Measurements from ENCODE around the gene MYO18B. TPM values are rescaled to one million over a fixed set of nuclear protein-coding genes. Genes with fewer than 3 reads are reported as not detected.

MYO18B gene
- total RNA-seq, 1 donor from 2014 or later: not detected

DNA sequence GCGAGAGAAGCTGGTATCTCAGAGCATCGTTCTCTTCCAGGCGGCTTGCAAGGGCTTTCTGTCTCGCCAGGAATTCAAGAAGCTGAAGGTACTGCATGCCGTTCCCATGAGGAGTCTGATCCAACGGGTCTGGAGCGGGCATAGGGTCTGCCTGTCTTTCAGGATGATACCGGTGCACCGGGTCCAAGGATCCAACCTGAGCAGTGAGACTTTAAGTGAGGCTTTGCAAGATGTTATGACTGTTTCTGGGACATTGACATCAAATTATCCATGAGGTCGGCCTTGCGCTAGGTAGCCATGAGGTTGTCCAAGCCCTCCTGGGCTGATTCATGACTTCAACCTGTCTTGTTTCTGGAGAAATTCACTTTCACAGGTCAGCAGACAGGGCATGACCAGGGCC is 132.3 kb downstream of the MYO18B start:
- intact Hi-C loops (cut with DNase I): no loop called here
- Histone ChIP-seq H3K27ac (no peak overlapping the region), H3K4me3 (no peak overlapping the region), H3K27me3 (ENCODE audit: low read depth) (peaks cover 15% of the 10 kb centered on the region), H3K9me3 (no peaks in the 10 kb centered on the region), H3K36me3 (no peaks in the 10 kb centered on the region), H3K4me1 (no peaks in the 10 kb centered on the region)
- ATAC-seq (no peak), DNase-seq (no peak)
- TF ChIP-seq, protein P1, sequence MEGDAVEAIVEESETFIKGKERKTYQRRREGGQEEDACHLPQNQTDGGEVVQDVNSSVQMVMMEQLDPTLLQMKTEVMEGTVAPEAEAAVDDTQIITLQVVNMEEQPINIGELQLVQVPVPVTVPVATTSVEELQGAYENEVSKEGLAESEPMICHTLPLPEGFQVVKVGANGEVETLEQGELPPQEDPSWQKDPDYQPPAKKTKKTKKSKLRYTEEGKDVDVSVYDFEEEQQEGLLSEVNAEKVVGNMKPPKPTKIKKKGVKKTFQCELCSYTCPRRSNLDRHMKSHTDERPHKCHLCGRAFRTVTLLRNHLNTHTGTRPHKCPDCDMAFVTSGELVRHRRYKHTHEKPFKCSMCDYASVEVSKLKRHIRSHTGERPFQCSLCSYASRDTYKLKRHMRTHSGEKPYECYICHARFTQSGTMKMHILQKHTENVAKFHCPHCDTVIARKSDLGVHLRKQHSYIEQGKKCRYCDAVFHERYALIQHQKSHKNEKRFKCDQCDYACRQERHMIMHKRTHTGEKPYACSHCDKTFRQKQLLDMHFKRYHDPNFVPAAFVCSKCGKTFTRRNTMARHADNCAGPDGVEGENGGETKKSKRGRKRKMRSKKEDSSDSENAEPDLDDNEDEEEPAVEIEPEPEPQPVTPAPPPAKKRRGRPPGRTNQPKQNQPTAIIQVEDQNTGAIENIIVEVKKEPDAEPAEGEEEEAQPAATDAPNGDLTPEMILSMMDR (IDR thresholded peaks at IDR 0.05): no peak

GRCh38 chr22:25875461-25875860 is 133.5 kb downstream of the MYO18B start:
- ATAC-seq (no peak), DNase-seq (no peak)
- intact Hi-C loops (cut with DNase I): no loop called here
- TF ChIP-seq, protein P1 (IDR thresholded peaks at IDR 0.05): no peak
- Histone ChIP-seq H3K9me3 (no peaks in the 10 kb centered on the region), H3K27ac (no peak overlapping the region), H3K4me1 (no peaks in the 10 kb centered on the region), H3K4me3 (no peak overlapping the region), H3K27me3 (ENCODE audit: low read depth) (peaks cover 15% of the 10 kb centered on the region), H3K36me3 (no peaks in the 10 kb centered on the region)

DNA sequence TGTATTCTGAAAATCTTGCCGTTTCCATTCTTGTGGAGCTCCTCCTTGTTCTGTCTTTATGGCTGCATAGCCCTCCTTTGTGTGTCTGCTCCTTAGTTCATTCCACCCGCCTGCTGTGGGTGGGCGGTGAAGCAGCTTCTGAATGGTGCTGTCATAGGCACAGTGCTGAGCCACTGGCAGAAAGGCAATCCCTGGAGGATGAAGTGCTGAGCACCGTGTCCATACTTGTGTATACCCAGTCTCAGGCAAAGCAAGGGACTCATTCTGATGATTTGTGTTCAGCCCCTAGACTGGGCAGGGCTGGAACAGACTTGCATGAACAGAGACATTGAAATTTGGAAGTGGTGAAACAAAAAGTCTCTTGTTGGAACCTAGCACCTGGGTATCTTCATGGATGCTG is 134.9 kb downstream of the MYO18B start:
- Histone ChIP-seq H3K27ac (no peak overlapping the region), H3K27me3 (ENCODE audit: low read depth) (peaks cover 15% of the 10 kb centered on the region), H3K9me3 (no peaks in the 10 kb centered on the region), H3K4me3 (no peak overlapping the region), H3K36me3 (no peaks in the 10 kb centered on the region), H3K4me1 (no peaks in the 10 kb centered on the region)
- TF ChIP-seq, protein P1 (IDR thresholded peaks at IDR 0.05): no peak
- ATAC-seq (no peak), DNase-seq (no peak)
- intact Hi-C loops (cut with DNase I): no loop called here

DNA sequence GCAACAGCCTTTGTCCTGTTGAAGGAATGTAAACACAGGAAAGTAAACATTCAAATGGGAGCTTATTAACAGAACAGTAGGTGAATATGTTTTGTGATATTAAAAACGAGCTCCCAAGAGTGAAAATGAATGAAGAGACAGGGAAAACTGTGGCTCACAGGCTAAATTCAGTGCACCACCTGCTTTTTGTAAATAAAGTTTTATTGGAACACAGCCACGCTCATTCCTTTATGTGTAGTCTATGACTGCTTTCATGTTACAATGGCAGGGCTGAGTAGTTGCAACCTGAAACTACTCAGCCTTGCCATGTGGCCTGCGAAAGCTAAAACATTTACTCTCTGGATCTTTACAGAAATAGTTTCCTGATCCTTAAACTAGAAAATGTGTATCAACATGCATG is 136.9 kb downstream of the MYO18B start:
- intact Hi-C loops (cut with DNase I): no loop called here
- no peaks in the 10 kb centered on the region for H3K9me3 ChIP-seq
- H3K4me3 ChIP-seq: no peak overlapping the region
- H3K27me3 ChIP-seq (ENCODE audit: low read depth): peaks cover 19% of the 10 kb centered on the region
- H3K4me1 ChIP-seq: no peaks in the 10 kb centered on the region
- TF ChIP-seq, protein P1 (IDR thresholded peaks at IDR 0.05): no peak
- H3K36me3 ChIP-seq: no peaks in the 10 kb centered on the region
- no peak overlapping the region for H3K27ac ChIP-seq
- ATAC-seq (no peak), DNase-seq (no peak)

DNA sequence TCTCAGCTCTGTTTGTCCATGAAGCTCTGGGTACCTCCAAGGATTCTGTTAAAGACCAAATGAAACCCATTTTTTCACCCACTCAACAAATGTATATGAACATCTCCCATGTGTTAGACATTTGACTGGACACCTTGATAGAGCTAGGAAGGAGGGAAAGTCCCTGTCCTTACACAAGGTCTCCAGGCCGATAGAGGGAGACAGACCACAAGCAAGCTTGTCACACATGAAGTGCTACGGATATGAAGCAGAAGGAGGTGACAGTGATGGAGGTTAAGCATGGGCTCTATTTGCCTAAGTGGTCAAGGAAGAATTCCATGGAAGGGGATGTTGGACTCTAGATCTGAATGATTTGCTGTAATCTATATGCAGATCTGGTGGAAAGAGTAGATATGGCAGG is 138.5 kb downstream of the MYO18B start:
- no peak for DNase-seq
- Histone ChIP-seq H3K27me3 (ENCODE audit: low read depth) (peaks cover 15% of the 10 kb centered on the region), H3K9me3 (no peaks in the 10 kb centered on the region), H3K4me3 (no peak overlapping the region), H3K4me1 (no peaks in the 10 kb centered on the region), H3K27ac (no peak overlapping the region), H3K36me3 (no peaks in the 10 kb centered on the region)
- no peak for ATAC-seq
- intact Hi-C loops (cut with DNase I): no loop called here
- TF ChIP-seq, protein P1 (IDR thresholded peaks at IDR 0.05): no peak

DNA sequence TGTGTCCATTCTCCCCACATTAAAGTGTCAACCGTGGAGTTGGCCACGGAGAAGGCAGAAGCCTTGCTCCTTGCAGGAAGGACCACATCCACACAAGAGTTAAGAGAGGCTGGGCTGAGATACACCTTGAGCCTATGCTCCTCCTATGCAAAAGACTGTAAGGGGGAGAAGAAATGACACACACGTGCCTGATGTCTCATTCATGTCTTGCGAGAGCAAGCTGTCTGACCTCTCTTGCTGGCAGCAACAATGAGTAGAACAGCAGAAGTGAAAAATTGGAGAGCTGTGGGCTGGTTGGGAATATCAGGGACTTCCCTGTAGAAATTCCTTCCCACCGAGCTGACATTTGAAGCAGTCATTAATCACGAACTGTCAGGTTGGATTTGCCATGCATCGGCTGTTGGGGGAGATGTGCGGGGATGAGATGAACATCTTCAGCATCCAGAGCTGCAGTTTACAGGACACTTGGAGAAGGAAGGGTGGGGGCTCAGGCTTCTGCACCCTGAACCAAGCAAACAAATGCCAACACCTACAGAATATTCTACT is 139.3 kb downstream of the MYO18B start:
- no peak overlapping the region for H3K27ac ChIP-seq
- H3K9me3 ChIP-seq: no peaks in the 10 kb centered on the region
- TF ChIP-seq, protein P1 (IDR thresholded peaks at IDR 0.05): no peak
- ATAC-seq: no peak
- H3K36me3 ChIP-seq: no peaks in the 10 kb centered on the region
- intact Hi-C loops (cut with DNase I): no loop called here
- H3K4me3 ChIP-seq: no peak overlapping the region
- no peaks in the 10 kb centered on the region for H3K4me1 ChIP-seq
- DNase-seq: no peak
- peaks cover 10% of the 10 kb centered on the region for H3K27me3 ChIP-seq (ENCODE audit: low read depth)

Measured in lower lobe of right lung (tissue), 2 donors.